Caco-2 (cell line): ENCODE results near the gene FOXN3. TPM values are rescaled to one million over a fixed set of nuclear protein-coding genes. Genes with fewer than 3 reads are reported as not detected.
A peak's percentile ranks its signal among the peaks of the same experiment; 100 is the strongest.

Experiments used
- BruUV-seq: library from RNA; stranded (reverse); fragments of 400-500 nt; replicated peaks from 2 replicates; lab custom pipeline; 2021; lab: Mats Ljungman, UMichigan
- CTCF ChIA-PET: fragments of 300-600 bp; sonication (Branson Sonifier 250); formaldehyde crosslinking; loops from one replicate; lab custom pipeline; 2022; ENCODE audit warnings: antibody characterized with exemption; lab: Charles Lee
- POLR2A ChIA-PET: fragments of 300-600 bp; sonication (Branson Sonifier 250); formaldehyde crosslinking; loops from one replicate; lab custom pipeline; 2022; ENCODE audit warnings: antibody characterized with exemption; lab: Charles Lee
- DNase-seq, 2 experiments: peaks; one replicate each; pipeline versions ENCODE4 v3.0.0 to v3.0.0-alpha.2; 2020 to 2022
- H3K27me3 ChIP-seq: replicated peaks from 2 replicates; pipeline ENCODE4 v1.6.0; 2011; ENCODE audit warnings: low read length; ENCODE audit not compliant: control insufficient read depth, insufficient read depth
- H3K36me3 ChIP-seq: 2 replicates; pipeline ENCODE4 v1.5.1; 2011; ENCODE audit warnings: low read length; ENCODE audit not compliant: control insufficient read depth, insufficient read depth
- H3K4me1 ChIP-seq: fragments of 250-450 bp; sonication (Bioruptor Pico); 2 replicates; pipeline ENCODE4 v1.5.1; 2020; ENCODE audit warnings: mild to moderate bottlenecking
- H3K4me3 ChIP-seq: 2 replicates; pipeline ENCODE4 v1.5.1; 2011; ENCODE audit warnings: low read depth, mild to moderate bottlenecking, control low read depth, low read length
- H3K9me3 ChIP-seq: fragments of 250-450 bp; sonication (Bioruptor Pico); 2 replicates; pipeline ENCODE4 v1.5.1; 2020; ENCODE audit warnings: mild to moderate bottlenecking, moderate library complexity
- H3K27ac Mint-ChIP-seq: one replicate; pipeline ENCODE4 v1.8.0; 2022; ENCODE audit warnings: mixed read lengths; ENCODE audit not compliant: unreplicated experiment
- H3K27me3 Mint-ChIP-seq: one replicate; pipeline ENCODE4 v1.8.0; 2022; ENCODE audit warnings: mixed read lengths; ENCODE audit not compliant: insufficient read depth, unreplicated experiment
- H3K36me3 Mint-ChIP-seq: one replicate; pipeline ENCODE4 v1.8.0; 2022; ENCODE audit warnings: mild to moderate bottlenecking, mixed read lengths; ENCODE audit not compliant: insufficient read depth, unreplicated experiment
- H3K4me1 Mint-ChIP-seq: one replicate; pipeline ENCODE4 v1.8.0; 2022; ENCODE audit warnings: low read depth, mixed read lengths; ENCODE audit not compliant: unreplicated experiment
- H3K4me3 Mint-ChIP-seq: one replicate; pipeline ENCODE4 v1.8.0; 2022; ENCODE audit warnings: mild to moderate bottlenecking, moderate library complexity, mixed read lengths; ENCODE audit not compliant: unreplicated experiment
- H3K9me3 Mint-ChIP-seq: one replicate; pipeline ENCODE4 v1.8.0; 2022; ENCODE audit warnings: mixed read lengths; ENCODE audit not compliant: unreplicated experiment
- CTCF ChIP-seq, 2 experiments: fragments of 200-600 bp in 1 of 2; IDR thresholded peaks; 1 replicate in 1 of 2; 2 replicates in 1 of 2; pipeline versions ENCODE4 v1.5.1 to v1.8.0; 2011 to 2022; ENCODE audit warnings: antibody characterized with exemption in 1 of 2, control low read depth in 1 of 2, inconsistent platforms in 1 of 2, low read depth in 1 of 2, low read length in 1 of 2, mild to moderate bottlenecking in 1 of 2, moderate library complexity in 1 of 2; ENCODE audit not compliant: insufficient read depth in 1 of 2, severe bottlenecking in 1 of 2, unreplicated experiment in 1 of 2
- intact Hi-C: fragments of 100-400 bp; cut with micrococcal nuclease; formaldehyde crosslinking; loops from one replicate; pipeline ENCODE4 v1.10.0; 2022; ENCODE audit not compliant: unreplicated experiment
- total RNA-seq: library from RNA; stranded (reverse); gene quantifications from 2 replicates; pipeline ENCODE4 v1.2.3, GENCODE V29; 2022

The FOXN3 gene
- total RNA-seq, 1 experiment from 2014 or later: 20.6 TPM

GRCh38 chr14:89242652-89243279 lies 174.3 kb downstream of the FOXN3 start:
- Histone ChIP-seq H3K27me3 (no peaks in the 10 kb centered on the region), H3K4me3 (no peak overlapping the region), H3K4me1 (peaks cover 3% of the 10 kb centered on the region), H3K36me3 (no peaks in the 10 kb centered on the region), H3K9me3 (no peaks in the 10 kb centered on the region)
- Mint-ChIP-seq H3K27me3 (no peaks in the 10 kb centered on the region), H3K36me3 (no peaks in the 10 kb centered on the region), H3K27ac (no peak overlapping the region), H3K9me3 (no peaks in the 10 kb centered on the region), H3K4me1 (peaks cover 6% of the 10 kb centered on the region), H3K4me3 (no peak overlapping the region)
- no peak for TF ChIP-seq CTCF (IDR thresholded peaks at IDR 0.05; ENCODE audit: insufficient read depth in 1 of 2, low read depth in 1 of 2, low read length in 1 of 2, severe bottlenecking in 1 of 2, unreplicated experiment in 1 of 2)
- intact Hi-C loops: no loop called here
- POLR2A ChIA-PET: no interaction called here
- no peak for DNase-seq
- CTCF ChIA-PET: no interaction called here
- BruUV-seq: no TSS peak

GRCh38 chr14:89241934-89242651 lies 174.9 kb downstream of the FOXN3 start:
- TF ChIP-seq CTCF (IDR thresholded peaks at IDR 0.05; ENCODE audit: insufficient read depth in 1 of 2, low read depth in 1 of 2, low read length in 1 of 2, severe bottlenecking in 1 of 2, unreplicated experiment in 1 of 2): no peak

GRCh38 chr14:89241257-89241656 lies 175.8 kb downstream of the FOXN3 start:
- H3K4me1 Mint-ChIP-seq: no peaks in the 10 kb centered on the region
- no peaks in the 10 kb centered on the region for H3K27me3 Mint-ChIP-seq
- H3K36me3 ChIP-seq: no peaks in the 10 kb centered on the region
- H3K27me3 ChIP-seq: no peaks in the 10 kb centered on the region
- no peak for DNase-seq
- H3K4me1 ChIP-seq: no peaks in the 10 kb centered on the region
- H3K4me3 ChIP-seq: no peak overlapping the region
- H3K27ac Mint-ChIP-seq: peak overlapping the region; percentile 29
- intact Hi-C loops: no loop called here
- no peaks in the 10 kb centered on the region for H3K9me3 Mint-ChIP-seq
- BruUV-seq: no TSS peak
- no peaks in the 10 kb centered on the region for H3K36me3 Mint-ChIP-seq
- H3K9me3 ChIP-seq: no peaks in the 10 kb centered on the region
- no peak overlapping the region for H3K4me3 Mint-ChIP-seq
- ChIA-PET CTCF (no interaction called here), POLR2A (no interaction called here)
- no peak for TF ChIP-seq CTCF (IDR thresholded peaks at IDR 0.05; ENCODE audit: insufficient read depth in 1 of 2, low read depth in 1 of 2, low read length in 1 of 2, severe bottlenecking in 1 of 2, unreplicated experiment in 1 of 2)

More at GRCh38 chr14:89241934-89242651, 174.9 kb downstream of the FOXN3 start:
- Histone ChIP-seq H3K4me1 (no peaks in the 10 kb centered on the region), H3K9me3 (no peaks in the 10 kb centered on the region), H3K36me3 (no peaks in the 10 kb centered on the region), H3K4me3 (no peak overlapping the region), H3K27me3 (no peaks in the 10 kb centered on the region)
- ChIA-PET POLR2A (no interaction called here), CTCF (no interaction called here)
- Mint-ChIP-seq H3K4me3 (no peak overlapping the region), H3K27ac (no peak overlapping the region), H3K36me3 (no peaks in the 10 kb centered on the region), H3K4me1 (no peaks in the 10 kb centered on the region), H3K9me3 (no peaks in the 10 kb centered on the region), H3K27me3 (no peaks in the 10 kb centered on the region)
- intact Hi-C loops: no loop called here
- BruUV-seq: no TSS peak
- no peak for DNase-seq
